ENCODE measurements around the gene FOXK1. TPM values are rescaled to one million over a fixed set of nuclear protein-coding genes. Genes with fewer than 3 reads are reported as not detected.
"Not testable (repeated sequence)": the region's sequence is repeated elsewhere in the genome, so short reads cannot be mapped to it uniquely, and the experiment has no call there.

Gene FOXK1
- polyA plus RNA-seq, 12 donors = 11.8 to 92.4 (median 17.9) TPM

- DNase-seq = no peak
These were observed 102.7 kb downstream of the FOXK1 start for GRCh38 chr7:4784799-4785198.

DNA sequence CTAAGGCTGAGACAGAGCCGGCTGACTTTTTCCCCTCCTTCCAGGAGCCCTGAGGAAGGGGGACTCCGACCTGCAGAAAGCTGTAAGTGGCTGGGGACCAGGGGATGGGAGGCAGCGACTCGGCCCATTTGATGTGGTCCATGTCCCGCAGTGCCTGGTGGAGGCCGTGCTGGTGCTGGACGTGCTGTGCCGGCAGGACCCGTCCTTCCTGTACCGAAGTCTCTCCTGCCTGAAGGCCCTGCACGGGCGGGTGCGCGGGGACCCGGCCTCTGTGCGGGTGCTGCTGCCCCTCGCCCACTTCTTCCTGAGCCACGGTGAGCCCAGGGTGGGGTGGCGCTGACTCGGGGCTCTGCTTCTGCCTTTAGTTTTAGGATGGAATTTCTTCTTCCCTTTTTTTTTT, 103.3 kb downstream of the FOXK1 start:
- no peak for DNase-seq

- DNase-seq = no peak
These were observed 103.9 kb downstream of the FOXK1 start for GRCh38 chr7:4786015-4786414.

- no peak for DNase-seq
These were observed 105.4 kb downstream of the FOXK1 start for GRCh38 chr7:4787541-4787940.

GRCh38 chr7:4787947-4788626, 106.0 kb downstream of the FOXK1 start:
- no peak for DNase-seq

- no peak for DNase-seq
These were observed 106.6 kb downstream of the FOXK1 start for GRCh38 chr7:4788627-4789189.

GRCh38 chr7:4789194-4790077, 107.3 kb downstream of the FOXK1 start:
- no peak for DNase-seq

- no peak for DNase-seq
These were observed 108.0 kb downstream of the FOXK1 start for GRCh38 chr7:4790078-4790465.

GRCh38 chr7:4790516-4790991, 108.5 kb downstream of the FOXK1 start:
- DNase-seq = no peak

GRCh38 chr7:4791101-4791737, 109.1 kb downstream of the FOXK1 start:
- DNase-seq = no peak

DNA sequence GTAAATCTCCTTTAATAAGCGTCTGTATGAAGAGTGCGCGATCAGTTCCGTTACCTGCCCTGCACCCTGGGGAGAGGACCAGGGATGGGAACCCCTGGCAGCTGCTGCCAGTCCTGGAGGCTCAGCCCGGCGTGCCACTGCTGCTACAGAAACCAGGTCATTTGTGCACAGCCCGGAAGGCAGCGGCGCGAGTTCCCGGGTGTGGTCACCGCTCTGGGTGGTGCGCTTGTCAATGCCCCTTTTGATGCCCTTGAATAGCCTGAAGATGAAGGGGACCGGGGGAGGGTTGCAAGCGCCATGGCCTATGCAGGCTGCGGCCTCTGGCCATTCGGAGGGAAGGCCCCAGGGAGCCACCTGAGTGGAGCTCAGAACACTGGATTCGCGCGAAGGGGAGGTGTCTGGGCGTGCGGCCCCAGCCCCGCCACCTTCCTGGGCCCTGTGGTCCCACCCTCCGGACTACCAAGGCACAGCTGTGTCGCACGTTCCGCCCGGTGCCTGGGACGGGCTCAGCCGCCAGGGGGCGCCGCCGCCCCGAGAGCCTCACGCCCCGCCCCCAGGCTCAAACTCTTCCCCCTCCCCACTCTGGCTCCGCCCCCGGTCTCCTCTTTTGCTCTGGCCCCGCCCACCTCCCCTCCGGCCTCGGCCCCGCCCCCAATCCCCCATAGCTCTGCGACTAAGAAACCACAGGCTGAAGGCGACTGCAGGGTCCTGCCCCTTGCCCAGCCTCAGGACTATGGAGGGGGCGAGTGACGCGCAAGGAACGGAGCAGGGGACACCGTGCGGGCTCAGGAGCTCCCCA, 109.8 kb downstream of the FOXK1 start:
- peak; percentile 70 for DNase-seq

DNA sequence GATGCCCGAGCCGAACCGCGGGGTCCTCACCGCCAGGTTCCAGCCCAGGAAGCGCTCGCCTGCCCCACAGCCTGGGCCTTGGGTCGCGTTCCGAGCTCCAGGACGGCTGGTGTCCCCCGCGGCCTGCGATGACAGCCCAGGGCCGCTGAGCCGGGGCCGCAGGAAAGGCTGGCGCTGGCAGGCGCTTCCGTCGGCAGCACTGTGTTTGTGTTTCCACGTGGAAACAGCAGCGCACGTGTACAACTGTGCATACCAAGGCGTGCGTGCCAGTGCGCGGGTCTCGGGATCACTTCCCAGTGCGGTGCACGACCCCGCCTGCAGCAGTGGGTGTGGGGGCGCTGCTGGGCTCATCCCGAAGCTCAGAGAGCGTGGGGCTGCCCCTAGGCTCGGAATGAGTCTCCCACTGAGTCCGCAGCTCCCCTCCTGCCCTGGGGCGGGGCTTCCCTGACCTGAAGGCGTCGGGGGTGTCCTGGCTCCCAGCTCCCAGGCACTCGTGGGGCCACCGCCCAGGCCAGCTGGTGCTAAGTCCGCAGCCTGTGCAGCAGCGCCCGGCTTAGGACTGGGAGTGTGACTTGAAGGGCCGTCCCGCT, 110.5 kb downstream of the FOXK1 start:
- DNase-seq = no peak

- not testable (repeated sequence) for DNase-seq
These were observed 111.4 kb downstream of the FOXK1 start for GRCh38 chr7:4793385-4793993.

- DNase-seq = not testable (repeated sequence)
These were observed 112.1 kb downstream of the FOXK1 start for GRCh38 chr7:4794171-4794570.

GRCh38 chr7:4794591-4795350, 112.7 kb downstream of the FOXK1 start:
- DNase-seq = no peak

GRCh38 chr7:4796453-4796852, 114.4 kb downstream of the FOXK1 start:
- no peak for DNase-seq

- DNase-seq = peak; percentile 62
These were observed 116.0 kb downstream of the FOXK1 start for GRCh38 chr7:4797858-4798705.

DNA sequence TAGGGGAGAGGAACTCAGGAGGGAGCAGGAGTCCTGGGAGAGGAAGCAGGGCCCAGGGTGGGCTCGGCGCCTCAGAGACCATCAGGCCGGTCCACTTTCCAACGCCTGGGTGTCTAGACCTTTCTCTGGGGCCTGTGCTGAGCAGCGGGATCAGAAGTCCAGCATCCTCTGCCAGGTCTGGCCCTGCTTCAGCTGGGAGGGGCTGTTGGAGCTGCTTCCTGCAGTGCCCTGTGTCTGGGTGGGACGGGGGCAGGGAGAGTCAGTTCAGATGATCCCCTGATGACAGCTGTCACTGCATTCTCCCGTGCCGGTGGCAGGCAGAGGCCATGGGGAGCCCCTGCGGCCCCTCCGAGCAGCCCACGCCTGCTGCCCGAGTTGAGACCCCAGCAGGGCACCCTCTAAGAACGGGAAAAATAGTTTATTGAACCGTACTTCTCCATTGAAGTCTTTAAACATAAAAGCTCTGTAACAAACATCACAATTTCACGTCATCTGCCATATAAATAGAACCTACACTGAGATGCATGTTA, 116.7 kb downstream of the FOXK1 start:
- no peak for DNase-seq

Data from muscle of arm (tissue), 12 donors.